NCI-H510A (cell line): Measurements from ENCODE around the gene SNRNP200.

Experiments used
- DNase-seq: peaks from one replicate; lab custom pipeline; 2025; lab: John Stamatoyannopoulos, UW

Gene SNRNP200

DNA sequence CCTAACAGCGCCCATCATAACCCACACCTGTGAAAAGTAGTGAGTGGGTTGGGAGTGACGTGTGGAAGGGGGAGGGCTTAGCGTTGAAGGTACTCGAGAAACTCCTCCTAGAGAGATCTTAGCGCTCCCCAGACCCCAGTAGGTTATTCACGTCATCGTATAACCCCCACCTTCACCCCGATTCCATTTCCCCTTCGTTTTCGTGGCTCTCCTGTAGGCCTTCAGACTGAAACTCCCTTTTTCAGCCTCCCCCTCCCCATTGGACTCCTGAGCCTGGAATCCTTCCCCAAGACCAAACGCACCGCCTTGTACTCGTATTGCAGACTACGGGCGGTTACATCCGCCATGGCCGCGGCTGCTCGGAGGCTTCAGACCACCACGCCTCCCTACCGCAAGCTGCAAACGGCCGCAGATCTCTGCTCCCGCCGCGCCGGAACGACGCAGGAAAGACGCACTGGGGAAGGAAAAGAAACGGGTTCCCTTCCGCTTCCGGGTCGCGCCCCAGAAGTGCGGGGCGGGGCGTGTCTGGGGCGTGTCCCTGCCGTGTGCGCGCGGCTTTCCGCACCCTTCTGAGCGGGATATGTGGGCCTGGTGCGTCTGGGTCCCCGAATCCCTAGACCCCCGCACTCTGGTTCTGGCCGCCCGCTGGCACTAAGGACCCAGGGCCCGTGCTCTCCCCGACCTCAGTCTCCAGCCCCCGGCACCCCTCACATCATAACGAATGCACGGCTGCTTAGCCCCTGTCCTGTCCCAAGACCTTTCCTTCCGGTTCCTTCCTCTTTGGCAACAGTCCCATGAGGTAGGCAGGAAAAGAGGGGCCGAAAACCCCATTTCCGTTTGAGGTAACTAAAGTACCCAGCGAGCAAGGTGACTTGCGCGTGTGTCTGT is at the start of gene SNRNP200:
Gene SNRNP200, minus strand, starts transcription at position 456 of the 888 bp plus-strand sequence. Its CDS starts 109 bp downstream, at position 347.
- DNase-seq: peak; percentile 74

DNA sequence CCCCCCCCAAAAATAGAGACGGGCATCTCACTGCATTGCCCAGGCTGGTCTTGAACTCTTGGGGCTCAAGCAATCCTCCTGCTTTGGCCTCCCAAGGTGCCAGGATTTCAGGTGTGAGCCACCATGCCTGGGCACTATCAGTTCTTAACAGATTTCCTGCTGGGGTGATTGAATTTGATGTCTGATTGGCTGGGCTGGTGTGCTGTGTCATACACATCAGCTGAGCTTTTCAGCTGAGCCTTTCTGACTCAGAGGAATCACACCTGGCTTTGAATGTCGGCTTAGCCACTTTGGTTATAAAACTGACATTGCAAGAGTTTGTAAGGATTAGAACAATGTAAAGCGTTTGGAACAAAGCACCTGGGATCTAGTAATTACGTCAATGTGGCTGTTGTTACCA is 49.1 kb upstream of the SNRNP200 start:
- no peak for DNase-seq

DNA sequence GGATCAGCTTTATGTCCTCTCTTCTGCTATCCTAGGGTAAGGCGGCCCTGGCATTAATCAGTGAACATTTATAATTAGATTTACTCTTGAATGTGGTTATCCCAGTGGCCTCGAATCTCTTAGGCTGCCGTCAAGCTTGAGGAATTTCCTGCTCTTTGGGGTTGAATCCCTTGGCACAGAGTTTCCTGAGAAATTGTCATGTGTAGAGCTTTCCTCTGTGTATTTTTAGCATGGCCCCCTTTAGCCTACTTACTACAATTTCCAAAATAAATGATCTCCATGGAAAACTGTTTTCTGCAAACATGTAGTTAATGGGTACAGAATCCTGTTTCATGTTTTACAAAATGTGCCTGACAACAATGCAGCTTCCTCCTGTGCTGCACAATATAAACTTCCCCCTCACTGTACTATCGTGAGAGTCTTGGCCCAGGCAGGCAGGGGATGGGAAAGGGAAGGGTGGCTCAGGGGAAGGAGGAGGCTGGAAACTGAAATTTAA is 48.3 kb upstream of the SNRNP200 start:
- DNase-seq: no peak

DNA sequence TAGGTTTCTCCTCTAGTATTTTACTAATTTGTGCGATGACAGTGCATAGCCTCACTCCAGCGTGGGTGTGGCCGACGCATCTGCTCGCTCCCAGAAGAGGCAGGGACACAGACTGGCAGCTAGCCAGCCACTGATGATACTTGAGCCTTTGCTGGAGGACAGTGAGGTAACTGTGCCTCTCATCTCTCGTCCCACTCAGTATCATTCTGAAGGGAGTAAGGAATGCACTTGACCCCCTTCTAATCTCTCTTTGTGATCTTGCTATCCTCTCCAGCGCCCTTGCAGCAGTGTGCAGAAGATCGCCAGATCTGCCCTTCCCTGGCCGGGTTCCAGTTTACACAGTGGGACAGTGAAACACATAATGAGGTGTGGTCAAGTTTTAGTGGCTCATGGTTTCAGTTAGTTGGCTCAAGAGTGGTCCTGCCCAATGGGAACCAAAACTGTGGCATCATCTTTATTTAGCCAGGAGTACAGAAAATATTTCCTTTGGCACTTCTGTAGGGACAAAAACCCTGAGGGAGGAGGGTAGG is 47.8 kb upstream of the SNRNP200 start:
- peak; percentile 81 for DNase-seq

DNA sequence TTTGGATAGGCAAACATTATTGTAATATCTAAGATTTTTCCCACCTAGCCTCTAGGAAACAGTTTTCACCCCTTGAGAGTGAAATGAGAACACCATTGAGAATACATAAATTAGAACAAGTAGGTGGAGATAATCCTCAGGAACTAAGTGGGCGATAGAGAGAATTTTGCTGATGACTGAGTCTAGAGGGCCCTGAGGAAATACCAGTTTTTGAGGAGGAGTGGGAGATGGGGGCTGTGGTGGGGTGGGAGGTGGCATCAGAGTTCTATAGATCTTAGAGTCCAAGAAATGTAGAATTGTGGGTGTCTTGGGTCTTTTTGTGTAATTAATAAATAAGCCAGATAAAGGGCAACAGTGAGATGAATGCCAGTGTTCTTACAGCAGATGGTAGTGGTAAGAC is 42.0 kb upstream of the SNRNP200 start:
- no peak for DNase-seq

DNA sequence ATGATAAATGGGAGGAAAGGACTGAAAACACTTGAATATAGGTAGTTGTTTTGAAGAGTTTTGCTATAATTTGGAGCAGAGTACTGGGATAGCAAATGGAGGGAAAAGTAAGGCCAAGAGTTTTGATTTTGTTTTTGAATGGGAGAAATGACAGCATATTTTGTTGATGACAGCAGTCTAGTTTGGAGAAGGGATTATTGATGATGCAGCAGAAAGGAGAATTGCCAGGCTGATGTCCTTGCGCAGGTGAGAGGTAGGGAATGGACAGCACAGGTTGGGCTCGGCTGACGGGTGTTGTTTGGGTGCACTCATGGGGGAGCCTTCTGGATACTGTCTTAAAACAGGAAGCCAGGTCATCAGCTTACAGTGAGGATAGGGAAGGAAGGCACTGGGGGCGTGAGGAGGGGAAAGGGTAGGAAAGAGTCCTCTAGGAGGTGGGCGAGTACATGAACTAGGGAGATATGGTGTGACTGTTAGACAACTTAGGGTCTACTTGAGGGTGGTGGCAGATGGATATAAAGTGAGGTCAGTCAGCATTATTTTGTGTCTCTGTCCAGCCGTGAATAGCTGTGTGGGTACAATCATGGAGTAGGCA is 40.6 kb upstream of the SNRNP200 start:
- DNase-seq: no peak

DNA sequence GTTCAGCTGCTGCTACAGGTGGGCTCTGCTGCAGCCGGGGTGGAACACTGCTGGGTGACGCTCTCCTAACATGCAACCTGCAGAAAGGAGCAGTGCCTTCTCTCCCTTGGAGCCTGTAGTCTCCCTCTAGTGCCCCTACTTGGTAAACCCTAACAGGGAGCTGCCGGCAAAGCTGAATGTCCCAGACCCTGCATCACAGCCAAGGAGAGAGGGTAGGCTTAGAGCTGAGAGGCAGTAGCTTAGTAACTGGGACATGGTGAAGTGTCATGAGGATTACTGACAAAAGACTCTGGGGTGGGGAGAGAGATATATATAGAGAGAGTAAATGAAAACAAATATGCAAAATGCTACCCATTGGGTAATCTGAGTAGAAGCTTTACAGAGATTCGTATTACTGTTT is 40.1 kb upstream of the SNRNP200 start:
- no peak for DNase-seq

DNA sequence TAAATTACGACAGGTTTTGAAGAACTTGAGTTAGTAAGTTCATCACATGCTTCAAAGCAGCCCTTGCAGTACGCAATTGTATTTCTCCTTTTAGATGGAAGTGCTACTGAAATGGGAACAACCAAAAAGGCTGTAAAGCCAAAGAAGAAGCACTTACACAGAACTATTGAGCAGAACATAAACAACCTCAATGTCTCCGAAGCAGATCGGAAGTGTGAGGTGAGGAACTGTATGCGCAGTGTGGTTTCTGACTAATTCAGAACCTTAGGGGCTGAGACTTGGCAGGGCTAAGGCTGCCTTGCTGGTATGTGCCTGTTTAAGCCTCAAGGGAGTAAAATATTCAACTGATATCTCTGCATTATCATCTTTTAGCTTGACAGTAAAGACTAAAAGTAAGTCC is 38.7 kb upstream of the SNRNP200 start:
- no peak for DNase-seq

DNA sequence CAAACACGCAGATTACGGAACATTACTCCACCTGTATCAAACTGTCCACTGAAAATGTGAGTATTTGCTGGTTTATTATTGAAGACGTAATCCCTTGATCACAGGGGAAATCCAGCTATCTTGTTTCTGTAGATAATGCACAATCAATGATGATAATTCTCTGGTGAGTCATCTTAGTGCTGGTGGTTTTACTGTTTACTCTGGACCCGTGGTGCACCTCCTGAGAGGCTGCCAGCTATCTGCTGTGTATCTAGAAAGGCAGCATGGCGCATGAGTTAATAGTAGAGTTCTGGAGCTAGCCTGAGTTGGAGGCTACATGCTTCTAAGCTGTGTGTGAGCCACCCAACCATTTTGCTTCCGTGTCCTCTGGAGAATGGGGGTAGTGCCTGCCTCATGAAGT is 36.7 kb upstream of the SNRNP200 start:
- DNase-seq: no peak

DNA sequence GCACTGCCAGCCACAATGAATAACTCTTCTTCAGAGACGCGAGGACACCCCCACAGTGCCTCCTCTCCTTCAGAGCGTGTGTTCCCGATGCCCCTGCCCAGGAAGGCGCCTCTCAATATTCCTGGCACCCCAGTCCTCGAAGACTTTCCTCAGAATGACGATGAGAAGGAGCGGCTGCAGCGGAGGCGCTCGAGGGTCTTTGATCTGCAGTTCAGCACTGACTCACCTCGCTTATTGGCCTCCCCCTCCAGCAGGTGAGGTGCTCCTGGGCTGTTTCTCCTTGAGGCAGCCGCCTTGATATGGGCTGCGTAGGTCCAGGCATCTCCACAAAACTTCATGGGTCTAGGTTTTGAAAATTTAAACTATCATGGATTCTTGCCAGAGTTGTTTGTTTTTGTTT is 36.3 kb upstream of the SNRNP200 start:
- DNase-seq: no peak

DNA sequence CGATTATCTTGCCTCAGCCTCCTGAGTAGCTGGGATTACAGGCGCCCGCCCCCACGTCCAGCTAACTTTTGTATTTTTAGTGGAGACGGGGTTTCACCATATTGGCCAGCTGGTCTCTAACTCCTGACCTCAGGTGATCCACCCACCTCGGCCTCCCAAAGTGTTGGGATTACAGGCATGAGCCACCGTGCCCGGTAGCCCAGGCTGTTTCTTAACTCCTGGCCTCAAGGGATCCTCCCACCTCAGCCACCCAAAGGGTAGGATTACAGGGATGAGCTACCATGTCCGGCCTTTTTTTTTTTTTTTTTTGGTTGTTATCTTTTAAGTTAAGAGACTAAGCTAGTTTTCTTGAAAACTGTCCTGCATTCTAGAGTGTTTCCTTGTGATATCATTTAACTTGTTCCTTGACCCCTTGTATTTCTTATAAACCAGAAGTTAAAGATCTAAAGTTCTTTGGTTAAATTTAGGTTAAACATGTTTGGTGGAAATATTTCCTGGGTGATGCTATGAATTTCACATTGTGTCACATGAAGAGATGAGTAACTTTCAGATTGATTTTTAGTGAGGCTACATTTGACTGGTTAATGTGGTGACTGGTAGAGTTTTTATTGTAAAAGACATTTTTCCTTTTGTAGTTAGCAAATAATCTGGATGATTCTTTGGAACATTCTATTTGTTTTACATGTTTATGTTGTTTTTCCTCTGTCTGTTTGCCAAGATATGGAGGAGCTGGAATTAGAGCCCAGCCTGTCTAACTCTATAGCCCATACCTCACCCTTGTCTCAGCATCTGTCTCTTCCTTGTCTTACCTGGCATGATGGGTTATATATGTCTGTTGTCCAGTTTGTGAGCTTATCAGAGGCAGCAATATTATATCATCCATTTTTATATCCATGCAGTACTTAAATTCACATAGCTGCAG is 35.4 kb upstream of the SNRNP200 start:
- no peak for DNase-seq

DNA sequence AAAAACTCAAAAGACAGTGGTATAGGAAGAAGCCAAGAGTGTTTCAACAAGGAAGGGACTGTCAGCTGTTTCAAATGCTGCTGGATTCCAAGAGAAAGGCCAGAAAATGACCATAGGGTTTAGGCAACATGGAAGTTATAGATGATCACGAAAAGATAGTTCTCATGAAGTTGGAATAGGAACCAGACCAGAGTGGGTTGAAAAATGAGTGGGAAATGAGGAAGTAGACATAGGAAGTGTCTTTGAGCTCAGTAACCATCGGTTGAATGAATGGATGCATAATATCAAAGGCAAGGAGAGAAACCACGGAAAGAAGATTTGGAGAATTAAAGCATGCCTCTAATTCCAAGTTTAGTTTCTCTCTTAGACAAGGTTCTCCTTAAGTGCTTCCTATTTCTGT is 31.5 kb upstream of the SNRNP200 start:
- no peak for DNase-seq

DNA sequence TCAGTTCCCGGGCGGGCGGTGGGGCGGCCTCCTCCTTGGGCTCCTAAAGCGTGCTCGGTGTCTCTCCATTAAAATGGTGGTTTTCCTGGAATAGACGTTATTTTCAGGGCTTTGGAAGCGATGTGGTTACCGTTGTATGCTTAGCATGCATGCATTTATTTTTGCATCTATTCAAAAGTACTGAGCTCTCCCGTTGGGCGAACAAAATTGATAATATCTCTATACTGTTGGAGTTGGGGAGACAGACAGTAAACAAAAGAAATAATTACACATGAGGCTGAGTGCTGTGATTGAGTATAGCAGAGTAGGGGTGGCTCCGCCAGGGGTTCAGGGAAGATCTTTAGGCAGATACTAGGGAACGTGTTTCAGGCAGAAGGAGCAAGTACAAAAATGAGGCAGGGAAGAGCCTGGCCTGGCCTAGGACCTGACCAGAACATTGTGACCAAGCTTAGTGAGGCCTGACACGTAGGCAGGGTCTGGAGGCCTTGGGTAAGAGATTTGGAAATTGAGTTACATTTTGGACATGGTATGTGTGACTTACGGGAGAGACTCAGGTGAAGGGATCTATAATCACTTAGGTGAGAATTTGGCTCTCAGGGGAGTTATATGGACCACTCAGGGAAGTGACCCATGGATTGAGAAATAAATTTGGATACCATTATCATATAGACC is 30.9 kb upstream of the SNRNP200 start:
- no peak for DNase-seq

DNA sequence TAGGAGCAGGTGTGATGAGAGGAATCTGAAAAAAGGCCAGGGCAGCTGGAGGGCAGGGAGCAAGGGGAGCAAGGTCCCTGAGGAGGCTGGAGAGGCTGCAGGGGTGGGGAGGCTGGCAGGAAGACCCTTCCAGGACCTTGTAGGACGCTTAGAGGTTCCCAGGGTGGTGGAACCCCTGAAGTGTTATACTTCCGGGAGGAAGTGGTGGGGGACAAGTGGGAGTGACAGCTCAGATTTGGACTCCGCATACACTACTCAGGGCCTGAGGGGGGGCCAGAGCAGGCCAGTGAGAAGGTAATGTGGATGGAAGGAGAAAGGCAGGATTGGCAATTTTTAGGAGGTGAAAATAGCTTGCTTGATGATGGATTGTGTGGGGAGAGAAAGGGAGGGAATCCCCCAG is 28.4 kb upstream of the SNRNP200 start:
- DNase-seq: no peak

DNA sequence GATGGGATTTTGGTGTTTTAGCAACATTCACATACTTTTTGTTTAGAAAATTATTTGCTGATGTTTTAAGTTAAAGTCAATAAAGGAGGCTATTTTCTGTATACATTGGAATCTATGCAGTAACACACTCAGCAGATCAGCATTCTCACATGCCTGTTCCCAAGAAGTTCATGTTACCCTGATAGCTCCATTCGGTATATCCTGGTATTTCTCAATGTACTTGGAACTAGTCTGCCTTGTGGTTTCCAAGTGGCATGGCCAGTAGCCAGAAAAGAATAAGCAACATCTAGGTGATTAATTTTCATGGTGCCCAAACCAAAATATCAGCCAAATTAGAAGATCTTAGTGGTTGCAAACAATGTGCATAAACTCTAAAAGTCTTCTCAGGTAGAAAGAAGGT is 25.1 kb upstream of the SNRNP200 start:
- no peak for DNase-seq

DNA sequence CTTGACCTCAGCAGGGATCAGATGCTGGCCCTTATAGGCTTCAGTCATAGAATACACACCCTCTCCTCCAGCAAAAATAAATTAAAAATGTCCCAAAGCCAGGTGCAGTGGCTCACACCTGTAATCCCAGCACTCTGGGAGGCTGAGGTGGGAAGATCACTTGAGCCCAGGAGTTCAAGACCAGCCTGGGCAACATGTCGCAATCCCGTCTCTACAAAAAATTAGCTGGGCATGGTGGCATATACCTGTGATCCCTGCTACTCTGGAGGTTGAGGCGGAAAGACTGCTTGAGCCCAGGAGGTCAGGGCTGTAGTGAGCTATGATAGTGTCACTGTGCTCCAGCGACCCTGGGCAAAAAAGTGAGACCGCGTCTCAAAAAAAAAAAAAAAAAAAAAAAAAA is 24.5 kb upstream of the SNRNP200 start:
- no peak for DNase-seq

DNA sequence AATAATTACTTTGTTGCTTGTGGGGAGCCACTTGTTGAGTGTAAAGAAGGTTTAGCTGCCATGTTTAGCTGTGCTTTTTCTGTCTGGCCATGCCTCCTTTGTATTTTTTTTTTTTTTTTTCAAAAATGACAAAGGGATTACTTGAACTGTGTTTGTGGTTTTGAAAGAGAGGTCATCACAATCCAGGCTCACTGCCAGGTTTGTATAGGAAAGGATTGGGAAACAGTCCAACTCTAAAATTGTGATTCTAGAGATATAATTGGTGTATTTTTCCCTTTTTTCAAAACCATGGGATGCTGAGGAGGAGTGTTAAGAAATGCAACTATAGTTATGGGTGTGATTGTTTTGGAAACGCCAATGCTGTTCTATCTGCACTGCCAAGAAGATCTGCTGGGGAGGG is 24.1 kb upstream of the SNRNP200 start:
- DNase-seq: no peak

DNA sequence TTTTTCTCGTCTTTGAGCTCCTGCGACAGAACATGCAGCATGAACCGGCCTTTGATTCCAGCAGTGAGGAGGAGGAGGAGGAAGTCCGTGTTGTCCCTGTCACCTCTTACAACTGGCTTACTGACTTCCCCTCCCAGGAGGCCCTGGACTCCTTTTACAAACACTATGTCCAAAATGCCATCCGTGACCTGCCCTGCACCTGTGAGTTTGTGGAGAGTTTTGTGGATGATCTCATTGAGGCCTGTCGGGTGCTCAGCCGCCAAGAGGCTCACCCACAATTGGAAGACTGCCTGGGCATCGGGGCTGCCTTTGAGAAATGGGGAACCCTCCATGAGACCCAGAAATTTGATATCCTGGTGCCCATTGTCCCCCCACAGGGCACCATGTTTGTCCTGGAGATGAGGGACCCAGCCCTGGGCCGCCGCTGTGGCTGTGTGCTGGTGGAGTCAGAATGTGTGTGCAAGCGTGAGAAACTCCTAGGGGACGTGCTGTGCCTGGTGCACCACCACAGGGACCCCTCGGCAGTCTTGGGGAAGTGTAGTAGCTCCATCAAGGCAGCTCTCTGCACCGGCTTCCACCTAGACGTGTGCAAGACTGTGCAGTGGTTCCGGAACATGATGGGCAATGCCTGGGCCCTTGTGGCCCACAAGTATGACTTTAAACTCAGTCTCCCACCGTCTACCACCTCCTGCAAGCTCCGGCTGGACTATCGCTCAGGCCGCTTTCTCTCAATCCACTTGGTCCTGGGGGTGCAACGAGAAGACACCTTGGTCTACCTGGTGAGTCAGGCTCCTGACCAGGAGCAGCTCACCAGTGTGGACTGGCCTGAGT is 21.9 kb upstream of the SNRNP200 start:
- DNase-seq: no peak

DNA sequence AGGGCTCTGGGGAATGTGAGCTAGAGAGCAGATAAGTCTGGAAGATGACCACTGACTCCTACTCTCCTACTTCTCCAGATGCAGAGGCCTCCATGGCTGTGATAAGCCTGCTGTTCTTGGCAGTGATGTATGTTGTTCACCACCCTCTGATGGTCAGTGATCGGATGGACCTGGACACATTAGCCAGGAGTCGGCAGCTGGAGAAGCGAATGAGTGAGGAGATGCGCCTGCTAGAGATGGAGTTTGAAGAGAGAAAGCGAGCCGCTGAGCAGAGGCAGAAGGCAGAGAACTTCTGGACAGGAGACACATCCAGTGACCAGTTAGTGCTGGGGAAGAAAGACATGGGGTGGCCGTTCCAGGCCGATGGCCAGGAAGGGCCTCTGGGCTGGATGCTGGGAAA is 21.2 kb upstream of the SNRNP200 start:
- no peak for DNase-seq

DNA sequence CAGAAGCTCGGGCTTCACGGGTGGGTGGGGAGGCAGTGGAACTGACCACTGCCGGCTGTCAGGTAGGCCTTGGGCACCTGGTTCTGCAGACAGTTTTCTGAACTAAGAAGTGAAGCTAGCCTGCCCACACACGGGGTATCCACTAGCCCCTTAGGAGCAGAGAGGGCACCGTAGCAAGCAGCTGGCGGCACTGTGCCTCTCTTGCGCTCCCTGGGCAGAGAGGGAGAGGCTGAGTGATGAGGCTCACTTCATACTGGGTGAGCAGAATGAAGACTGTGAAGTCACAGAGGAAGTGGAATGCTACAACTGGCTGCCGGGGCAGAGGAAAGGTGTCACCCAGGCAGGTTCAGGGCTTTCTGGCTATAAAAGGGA is 20.5 kb upstream of the SNRNP200 start:
- DNase-seq: no peak
